ENCODE data around the gene DOCK2.

Gene DOCK2

DNA sequence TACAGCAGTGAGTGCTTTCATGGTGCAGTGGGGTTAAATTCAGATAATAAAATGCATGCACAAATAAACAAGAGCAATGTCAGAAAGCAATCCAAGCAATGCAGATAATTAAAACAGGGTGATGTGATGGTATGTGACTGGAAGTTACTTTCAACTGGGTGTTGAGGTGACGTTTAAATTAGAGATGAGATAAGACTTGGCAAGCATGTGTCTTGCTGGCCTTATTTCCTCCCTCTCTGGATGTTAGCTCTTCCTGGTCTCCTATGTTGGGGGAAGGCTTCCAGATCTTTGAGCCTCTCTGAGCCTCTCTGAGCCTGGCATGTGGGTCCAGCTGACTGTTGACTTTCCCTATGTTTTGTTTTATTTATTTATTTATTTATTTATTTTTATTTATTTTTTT lies 54.4 kb downstream of the DOCK2 start:
- in situ Hi-C loops (cut with MboI; ENCODE audit: low sequenced_read_pairs, unreplicated experiment), result no loop called here
- no peak for DNase-seq (ENCODE audit: low spot score)
- TF ChIP-seq, protein P1, sequence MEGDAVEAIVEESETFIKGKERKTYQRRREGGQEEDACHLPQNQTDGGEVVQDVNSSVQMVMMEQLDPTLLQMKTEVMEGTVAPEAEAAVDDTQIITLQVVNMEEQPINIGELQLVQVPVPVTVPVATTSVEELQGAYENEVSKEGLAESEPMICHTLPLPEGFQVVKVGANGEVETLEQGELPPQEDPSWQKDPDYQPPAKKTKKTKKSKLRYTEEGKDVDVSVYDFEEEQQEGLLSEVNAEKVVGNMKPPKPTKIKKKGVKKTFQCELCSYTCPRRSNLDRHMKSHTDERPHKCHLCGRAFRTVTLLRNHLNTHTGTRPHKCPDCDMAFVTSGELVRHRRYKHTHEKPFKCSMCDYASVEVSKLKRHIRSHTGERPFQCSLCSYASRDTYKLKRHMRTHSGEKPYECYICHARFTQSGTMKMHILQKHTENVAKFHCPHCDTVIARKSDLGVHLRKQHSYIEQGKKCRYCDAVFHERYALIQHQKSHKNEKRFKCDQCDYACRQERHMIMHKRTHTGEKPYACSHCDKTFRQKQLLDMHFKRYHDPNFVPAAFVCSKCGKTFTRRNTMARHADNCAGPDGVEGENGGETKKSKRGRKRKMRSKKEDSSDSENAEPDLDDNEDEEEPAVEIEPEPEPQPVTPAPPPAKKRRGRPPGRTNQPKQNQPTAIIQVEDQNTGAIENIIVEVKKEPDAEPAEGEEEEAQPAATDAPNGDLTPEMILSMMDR (IDR thresholded peaks at IDR 0.05; ENCODE audit: borderline replicate concordance, control extremely low read depth, extremely low read depth, insufficient read depth, missing control alignments), result no peak

DNA sequence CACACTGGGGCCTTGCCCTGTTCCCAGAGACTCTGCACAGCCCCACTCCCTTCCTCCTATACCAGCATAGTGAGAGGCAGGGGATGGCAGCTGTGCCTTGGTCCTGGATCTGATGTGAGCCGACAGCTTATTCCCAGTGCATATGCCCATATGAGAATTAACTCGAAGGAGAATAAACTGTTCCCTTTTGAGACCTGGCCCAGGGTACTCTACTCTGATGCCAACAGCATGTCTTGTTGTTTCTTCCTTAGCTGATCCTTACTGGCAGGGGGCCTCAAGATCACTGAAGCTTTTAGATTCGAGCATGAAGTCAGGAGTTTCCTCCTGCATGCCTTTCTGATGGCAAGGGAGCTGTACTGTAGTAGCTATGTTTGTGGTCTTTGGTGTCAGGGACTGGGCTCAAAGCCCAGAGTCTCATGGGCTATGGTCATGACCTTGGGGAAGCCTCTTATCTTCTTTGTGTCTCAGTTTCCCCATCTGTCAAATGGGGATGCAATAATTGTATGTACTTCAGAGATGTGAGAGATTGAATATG lies 57.1 kb downstream of the DOCK2 start:
- in situ Hi-C loops (cut with MboI; ENCODE audit: low sequenced_read_pairs, unreplicated experiment), result no loop called here
- no peak for DNase-seq (ENCODE audit: low spot score)
- TF ChIP-seq, protein P1 (IDR thresholded peaks at IDR 0.05; ENCODE audit: borderline replicate concordance, control extremely low read depth, extremely low read depth, insufficient read depth, missing control alignments), result no peak

DNA sequence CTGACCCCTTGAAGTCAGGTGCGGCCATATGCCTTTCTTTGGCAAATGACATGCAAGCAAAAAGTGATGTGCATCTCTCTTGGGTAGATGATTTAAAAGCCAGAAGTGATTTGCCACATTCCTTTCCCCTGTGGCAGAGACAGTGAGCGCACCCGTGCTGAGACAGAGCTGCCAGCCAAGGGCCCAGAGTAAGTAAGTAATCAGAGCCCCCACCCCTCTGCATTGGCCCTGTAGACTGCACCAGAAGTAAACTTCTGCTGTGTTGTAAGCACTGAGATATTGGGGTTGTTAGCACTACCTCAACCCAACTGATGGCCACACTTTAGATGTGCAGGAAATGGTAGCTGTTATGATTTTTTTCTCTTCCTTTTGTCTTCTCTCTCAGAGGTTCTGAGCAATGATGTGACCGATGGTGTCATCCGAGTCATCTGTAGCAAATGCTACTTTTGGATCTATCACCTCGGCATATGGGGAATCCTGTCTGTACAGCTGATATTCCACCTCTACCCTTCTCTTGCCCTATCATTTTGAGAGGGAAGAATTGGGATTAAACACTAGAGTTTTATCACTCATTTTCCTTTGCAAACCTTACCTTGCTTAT lies 58.0 kb downstream of the DOCK2 start:
- no peak for DNase-seq (ENCODE audit: low spot score)
- TF ChIP-seq, protein P1 (IDR thresholded peaks at IDR 0.05; ENCODE audit: borderline replicate concordance, control extremely low read depth, extremely low read depth, insufficient read depth, missing control alignments), result no peak
- in situ Hi-C loops (cut with MboI; ENCODE audit: low sequenced_read_pairs, unreplicated experiment), result no loop called here

DNA sequence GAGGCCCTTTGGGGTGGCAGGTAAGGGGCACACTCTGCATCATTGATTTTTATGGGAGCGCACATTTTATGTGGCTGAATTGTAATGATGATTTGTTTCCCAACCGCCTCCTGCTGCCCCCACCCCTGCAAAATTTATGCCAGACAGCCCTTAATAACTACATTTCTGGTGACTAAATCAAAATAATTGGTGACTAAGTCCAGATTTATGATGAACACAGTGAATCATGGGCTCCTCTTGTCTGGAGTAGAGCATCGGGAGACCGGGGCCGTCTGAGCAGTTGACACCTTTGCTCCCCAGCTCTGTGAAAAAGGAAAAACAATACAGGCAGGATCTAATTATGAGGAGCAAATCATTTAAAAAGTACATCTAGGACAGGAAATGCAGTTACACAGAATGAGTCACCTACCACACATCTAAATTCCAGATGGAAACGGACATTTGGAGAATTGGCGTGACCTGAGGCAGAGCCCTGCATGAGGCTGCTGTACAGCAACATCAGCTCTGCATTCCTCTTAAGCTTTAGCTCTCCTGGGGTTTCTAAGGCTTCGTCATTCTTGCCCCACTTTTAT lies 58.9 kb downstream of the DOCK2 start:
- in situ Hi-C loops (cut with MboI; ENCODE audit: low sequenced_read_pairs, unreplicated experiment), result no loop called here
- TF ChIP-seq, protein P1 (IDR thresholded peaks at IDR 0.05; ENCODE audit: borderline replicate concordance, control extremely low read depth, extremely low read depth, insufficient read depth, missing control alignments), result no peak
- no peak for DNase-seq (ENCODE audit: low spot score)

DNA sequence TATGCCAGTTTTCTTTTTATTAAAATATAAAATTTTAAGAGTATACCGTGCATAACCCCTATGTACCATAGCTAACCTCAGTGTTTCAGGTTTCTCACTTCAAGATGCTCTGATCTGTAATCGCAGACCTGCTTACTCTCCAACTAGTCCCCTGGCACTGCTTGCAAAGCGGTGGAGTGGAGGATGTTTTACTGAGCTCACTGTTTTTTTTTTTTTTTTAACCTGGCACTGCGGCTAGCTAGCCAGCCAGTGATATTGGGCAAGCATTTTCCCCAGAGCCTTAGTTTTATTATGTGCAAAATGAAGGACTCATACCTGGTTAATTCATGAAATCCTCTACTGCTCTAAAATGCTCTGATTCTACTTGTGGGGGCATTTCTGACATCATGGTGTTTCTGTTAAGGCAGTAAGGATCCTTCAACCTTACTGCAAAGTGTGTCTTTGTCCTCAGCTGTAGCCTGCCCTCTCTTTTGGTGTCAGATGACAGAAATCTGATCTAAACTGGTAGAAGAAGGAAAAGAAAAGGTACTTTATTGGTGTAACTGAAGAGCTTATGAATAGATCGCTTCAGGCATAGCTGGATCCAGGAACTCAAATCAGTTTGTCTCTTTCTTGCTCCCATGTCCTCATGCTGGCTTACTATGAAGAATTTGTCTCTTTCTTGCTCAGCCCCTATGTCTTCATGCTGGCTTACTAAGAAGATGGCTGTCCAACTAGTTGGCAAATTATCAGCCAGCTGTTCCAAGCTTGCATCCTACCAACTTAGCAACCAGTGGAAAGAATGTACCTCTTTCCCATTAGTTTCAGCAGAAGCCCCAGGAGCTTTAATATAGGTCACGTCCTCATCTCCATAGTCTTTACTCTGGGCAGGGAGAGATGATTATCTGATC lies 59.8 kb downstream of the DOCK2 start:
- no peak for DNase-seq (ENCODE audit: low spot score)
- in situ Hi-C loops (cut with MboI; ENCODE audit: low sequenced_read_pairs, unreplicated experiment), result no loop called here

DNA sequence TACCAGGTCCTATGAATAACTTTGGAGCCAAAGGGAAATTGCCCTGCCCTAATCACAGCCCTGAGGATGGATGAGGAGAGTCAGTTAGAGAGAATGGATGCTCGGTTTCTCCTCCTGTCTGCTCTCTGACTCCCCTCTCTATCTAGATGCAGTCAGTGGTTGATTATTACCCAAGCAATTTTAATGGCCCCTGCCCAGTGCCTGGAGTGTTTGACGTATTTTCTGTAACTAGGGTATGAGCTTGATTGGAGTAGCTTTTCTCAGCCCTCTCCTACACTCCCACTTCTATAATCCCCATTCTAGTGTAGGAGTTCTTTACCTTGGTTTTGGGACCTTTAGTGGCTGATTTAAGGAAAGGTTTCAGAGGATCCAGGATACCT lies 60.4 kb downstream of the DOCK2 start:
- DNase-seq (ENCODE audit: low spot score), result no peak
- TF ChIP-seq, protein P1 (IDR thresholded peaks at IDR 0.05; ENCODE audit: borderline replicate concordance, control extremely low read depth, extremely low read depth, insufficient read depth, missing control alignments), result no peak
- in situ Hi-C loops (cut with MboI; ENCODE audit: low sequenced_read_pairs, unreplicated experiment), result no loop called here

More for the DNA sequence above, 59.8 kb downstream of the DOCK2 start:
- TF ChIP-seq, protein P1 (IDR thresholded peaks at IDR 0.05; ENCODE audit: borderline replicate concordance, control extremely low read depth, extremely low read depth, insufficient read depth, missing control alignments), result no peak

Data from GM13976 (cell line).